Hepatocyte (in vitro differentiated cells): ENCODE results near the gene BPIFB2. TPM values are rescaled to one million over a fixed set of nuclear protein-coding genes. Genes with fewer than 3 reads are reported as not detected.

Experiments used
- DNase-seq: peaks from one replicate; pipeline ENCODE4 v3.0.0-alpha.2; 2016; ENCODE audit warnings: low spot score
- H2AFZ ChIP-seq: fragments of 200-600 bp; sonication (generic); 2 replicates; pipeline ENCODE4 v1.6.0; 2016; ENCODE audit warnings: antibody characterized with exemption, mild to moderate bottlenecking
- H3K27ac ChIP-seq: fragments of 200-600 bp; sonication (generic); 2 replicates; pipeline ENCODE4 v1.5.1; 2016; ENCODE audit warnings: mild to moderate bottlenecking
- H3K27me3 ChIP-seq: fragments of 200-600 bp; sonication (generic); 2 replicates; pipeline ENCODE4 v1.6.1; 2016
- H3K36me3 ChIP-seq: fragments of 200-600 bp; sonication (generic); replicated peaks from 2 replicates; pipeline ENCODE4 v1.5.1; 2016; ENCODE audit warnings: low read depth; ENCODE audit not compliant: insufficient read depth
- H3K4me1 ChIP-seq: fragments of 200-600 bp; sonication (generic); 2 replicates; pipeline ENCODE4 v1.5.1; 2016; ENCODE audit warnings: mild to moderate bottlenecking, moderate library complexity; ENCODE audit not compliant: insufficient read depth
- H3K4me2 ChIP-seq: fragments of 200-600 bp; sonication (generic); 2 replicates; pipeline ENCODE4 v1.6.0; 2016
- H3K4me3 ChIP-seq: fragments of 200-600 bp; sonication (generic); 2 replicates; pipeline ENCODE4 v1.5.1; 2016; ENCODE audit warnings: mild to moderate bottlenecking
- H3K79me2 ChIP-seq: fragments of 200-600 bp; sonication (generic); 2 replicates; pipeline ENCODE4 v1.6.0; 2017; ENCODE audit warnings: mild to moderate bottlenecking
- H3K9me2 ChIP-seq: fragments of 200-600 bp; sonication (generic); replicated peaks from 2 replicates; pipeline ENCODE4 v1.6.0; 2017; ENCODE audit warnings: mild to moderate bottlenecking; ENCODE audit not compliant: insufficient read depth
- H3K9me3 ChIP-seq: fragments of 200-600 bp; sonication (generic); 2 replicates; pipeline ENCODE4 v1.5.1; 2016; ENCODE audit warnings: low read depth, mild to moderate bottlenecking
- H4K20me1 ChIP-seq: fragments of 200-600 bp; sonication (generic); 2 replicates; pipeline ENCODE4 v1.6.0; 2016; ENCODE audit warnings: mild to moderate bottlenecking; ENCODE audit not compliant: insufficient read depth, poor library complexity, severe bottlenecking
- CTCF ChIP-seq: fragments of 200-600 bp; sonication (generic); IDR thresholded peaks from 2 replicates; pipeline ENCODE4 v1.5.1; 2016; ENCODE audit warnings: antibody characterized with exemption, mild to moderate bottlenecking; ENCODE audit not compliant: poor library complexity
- EZH2 ChIP-seq: fragments of 200-600 bp; sonication (generic); IDR thresholded peaks from 2 replicates; pipeline ENCODE4 v1.6.1; 2016; ENCODE audit warnings: antibody characterized with exemption, mild to moderate bottlenecking, borderline replicate concordance
- EZH2phosphoT487 ChIP-seq: fragments of 200-600 bp; sonication (generic); IDR thresholded peaks from one replicate; pipeline ENCODE4 v1.6.1; 2018; ENCODE audit warnings: antibody characterized with exemption, mild to moderate bottlenecking, low read depth, moderate library complexity; ENCODE audit not compliant: unreplicated experiment, severe bottlenecking
- WGBS: methylation state at CpG from one replicate; pipeline ENCODE4 v1.1.6; 2016; ENCODE audit warnings: low lambda C conversion rate; ENCODE audit errors: missing lambda C conversion rate; 5-methylcytosine and 5-hydroxymethylcytosine counted together
- polyA plus RNA-seq: library from polyadenylated mRNA; unstranded; fragments of >200 nt; fragmentation: Nextera tagmentation; extraction: Ambion mirVana; gene quantifications from 2 replicates; pipeline ENCODE4 v1.2.1, GENCODE V29; 2016
- total RNA-seq: library from RNA; depleted of rRNA; stranded (reverse); fragments of >200 nt; gene quantifications from 2 replicates; pipeline ENCODE4 v1.2.3, GENCODE V29; 2014

Gene BPIFB2
- total and polyA plus RNA-seq, 2 experiments from 2014 or later: 0.30 to 0.70 TPM

- Histone ChIP-seq H3K36me3 (no peaks in the 10 kb centered on the region), H2AFZ (no peak overlapping the region)
Measured at GRCh38 chr20:32986331-32986966, 21.1 kb upstream of the BPIFB2 start.

GRCh38 chr20:32987044-32987825 is 20.3 kb upstream of the BPIFB2 start:
- Histone ChIP-seq H3K79me2 (no peaks in the 10 kb centered on the region), H3K9me3 (no peaks in the 10 kb centered on the region), H4K20me1 (no peaks in the 10 kb centered on the region), H3K9me2 (no peaks in the 10 kb centered on the region), H3K27me3 (peaks cover 6% of the 10 kb centered on the region), H3K27ac (no peak overlapping the region), H3K4me1 (peaks cover 12% of the 10 kb centered on the region), H3K4me2 (no peak overlapping the region), H3K36me3 (no peaks in the 10 kb centered on the region), H2AFZ (no peak overlapping the region), H3K4me3 (no peak overlapping the region)
- no peak for TF ChIP-seq CTCF
- no peak for TF ChIP-seq EZH2phosphoT487
- TF ChIP-seq EZH2: no peak
- no peak for DNase-seq
- WGBS: 92% methylated on average over 11 of the region's 11 CpGs

More at GRCh38 chr20:32986331-32986966, 21.1 kb upstream of the BPIFB2 start:
- peaks cover 2% of the 10 kb centered on the region for H3K27me3 ChIP-seq
- WGBS: 86% methylated on average over 13 of the region's 18 CpGs
- H3K9me2 ChIP-seq: no peaks in the 10 kb centered on the region
- no peak overlapping the region for H3K4me3 ChIP-seq
- H3K9me3 ChIP-seq: no peaks in the 10 kb centered on the region
- no peaks in the 10 kb centered on the region for H4K20me1 ChIP-seq
- no peaks in the 10 kb centered on the region for H3K79me2 ChIP-seq
- no peak for DNase-seq
- no peak overlapping the region for H3K27ac ChIP-seq
- TF ChIP-seq EZH2: no peak
- no peak for TF ChIP-seq CTCF
- TF ChIP-seq EZH2phosphoT487: no peak
- peaks cover 12% of the 10 kb centered on the region for H3K4me1 ChIP-seq
- H3K4me2 ChIP-seq: no peak overlapping the region

- H3K27me3 ChIP-seq: peaks cover 6% of the 10 kb centered on the region
- no peak overlapping the region for H3K4me2 ChIP-seq
- H4K20me1 ChIP-seq: no peaks in the 10 kb centered on the region
- H3K9me3 ChIP-seq: no peaks in the 10 kb centered on the region
- no peaks in the 10 kb centered on the region for H3K36me3 ChIP-seq
- DNase-seq: no peak
- no peak overlapping the region for H2AFZ ChIP-seq
- H3K4me3 ChIP-seq: no peak overlapping the region
- H3K79me2 ChIP-seq: no peaks in the 10 kb centered on the region
- H3K4me1 ChIP-seq: peaks cover 6% of the 10 kb centered on the region
- TF ChIP-seq EZH2 (no peak), CTCF (no peak), EZH2phosphoT487 (no peak)
- no peaks in the 10 kb centered on the region for H3K9me2 ChIP-seq
- H3K27ac ChIP-seq: no peak overlapping the region
- 92% methylated on average over 16 of the region's 16 CpGs for WGBS
Measured at GRCh38 chr20:32988008-32988407, 19.5 kb upstream of the BPIFB2 start.
